ENCODE data around the gene FABP3.

Gene FABP3

DNA sequence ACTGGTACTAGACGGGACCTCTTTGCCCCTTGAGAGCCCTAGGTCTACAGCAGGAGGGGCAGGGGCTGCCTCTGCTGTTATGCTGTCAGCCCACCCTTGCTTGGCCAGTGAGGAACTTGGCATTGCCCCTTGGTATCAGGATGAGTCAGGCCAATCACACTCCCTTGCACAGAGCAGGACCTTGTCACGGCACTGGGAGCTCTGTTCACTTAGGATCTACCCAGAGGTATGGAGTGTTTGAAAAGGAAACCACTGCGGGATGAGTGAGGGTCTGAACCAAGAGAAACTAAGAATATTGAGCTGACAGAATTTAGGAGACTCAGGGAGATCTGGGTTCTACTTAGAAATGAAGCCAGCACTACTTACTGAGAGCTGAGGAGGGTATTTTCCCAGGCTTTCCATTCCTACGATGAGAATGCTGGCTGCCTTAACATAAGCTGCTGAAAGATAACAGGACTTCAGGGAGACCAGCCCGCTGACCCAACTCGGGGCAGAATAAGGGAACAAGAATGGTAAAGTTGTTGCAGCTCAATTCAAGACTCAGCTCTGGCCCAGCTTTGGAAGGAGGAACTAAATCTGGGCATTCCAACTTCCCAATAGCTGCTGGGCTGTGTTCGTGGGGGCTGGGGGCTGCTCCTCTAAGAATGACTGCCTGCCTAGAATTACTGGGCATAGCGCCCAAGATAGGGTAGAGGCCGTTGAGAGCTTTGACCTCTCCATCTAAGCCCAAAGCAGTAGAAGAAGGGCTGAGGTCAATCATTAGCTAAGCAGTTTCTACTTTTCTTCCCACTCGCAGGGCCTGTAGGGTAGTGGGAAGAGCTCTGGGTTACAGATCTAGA lies 1.5 kb downstream of the FABP3 start:
- no peak for DNase-seq

DNA sequence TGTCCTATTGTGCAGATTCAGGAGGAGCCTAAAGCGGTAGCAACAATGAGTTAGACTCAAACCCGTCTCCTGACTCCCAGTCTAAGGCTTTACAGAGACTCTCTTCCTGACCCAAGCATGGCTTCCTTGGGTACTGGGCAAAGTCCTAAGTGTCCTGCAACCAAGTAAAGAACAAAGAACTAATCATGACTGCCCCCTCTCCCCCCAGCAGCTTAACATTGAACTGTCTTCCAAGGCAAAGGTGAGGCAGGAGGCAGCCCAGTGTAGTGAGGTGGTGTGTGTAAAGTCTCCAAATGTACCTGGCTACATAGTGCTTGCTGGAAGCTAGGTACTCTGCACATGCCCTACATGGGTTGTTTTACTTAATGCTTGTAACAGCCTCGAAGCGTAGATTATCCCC lies 2.3 kb downstream of the FABP3 start:
- no peak for DNase-seq

DNA sequence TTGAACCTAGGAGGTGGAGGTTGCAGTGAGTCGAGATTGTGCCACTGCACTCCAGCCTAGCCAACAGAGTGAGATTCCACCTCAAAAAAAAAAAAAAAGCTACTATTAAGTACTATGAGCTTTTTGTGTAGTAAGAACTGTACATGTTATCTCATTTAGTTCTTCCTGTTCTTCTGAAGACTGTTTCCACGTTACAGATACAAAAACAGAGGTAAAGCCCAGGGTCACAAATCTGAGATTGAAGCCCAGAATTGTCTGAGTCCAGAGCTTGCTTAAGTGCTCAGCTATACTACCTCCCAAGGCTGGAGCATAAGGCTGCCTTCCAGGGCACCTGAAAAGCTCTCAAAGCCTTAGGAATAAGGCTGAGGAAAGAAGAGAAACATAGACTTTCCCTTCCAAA lies 2.9 kb downstream of the FABP3 start:
- no peak for DNase-seq

DNA sequence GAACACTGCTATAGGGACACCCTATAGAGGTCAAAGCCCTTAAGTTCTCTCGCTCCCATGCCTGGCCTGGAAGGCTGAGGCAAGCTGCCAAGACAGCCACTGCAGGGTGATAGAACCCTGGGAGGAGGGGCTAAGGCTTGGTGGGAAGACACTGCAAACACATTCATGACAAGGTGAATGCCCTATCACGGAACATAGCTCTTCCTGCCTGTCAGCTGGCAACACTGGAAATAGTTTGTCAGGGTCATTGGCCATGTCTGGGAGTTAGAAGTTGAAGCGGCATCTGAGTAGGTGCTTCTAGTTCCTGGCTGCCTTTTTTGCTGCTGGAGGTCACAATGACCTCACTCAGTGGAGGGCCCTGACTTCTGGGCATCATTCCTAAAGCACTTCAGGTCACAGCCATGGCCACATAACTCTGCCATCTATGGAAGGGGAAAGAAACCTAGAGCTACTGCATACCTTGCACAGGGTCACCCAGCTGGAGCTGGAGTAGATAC lies 4.2 kb downstream of the FABP3 start:
- no peak for DNase-seq

DNA sequence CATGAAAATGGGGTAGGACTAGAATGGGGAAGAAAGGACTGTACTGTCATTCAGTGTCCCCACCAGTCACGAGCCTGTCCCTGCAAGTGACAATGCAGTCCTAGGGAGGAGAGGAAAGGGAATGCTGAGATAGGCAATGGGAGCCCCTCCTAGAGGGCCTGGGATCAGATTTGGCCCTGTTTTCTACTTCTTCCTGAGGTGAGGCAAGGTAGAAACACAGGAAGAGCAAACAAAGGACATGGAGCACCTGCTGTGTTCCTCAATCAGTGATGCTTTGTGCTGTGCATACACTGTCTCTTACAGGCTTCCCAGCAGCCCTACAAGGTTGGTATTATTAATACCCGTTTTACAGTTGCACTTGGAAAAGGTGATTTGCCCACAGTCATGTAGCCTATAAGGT lies 6.1 kb downstream of the FABP3 start:
- DNase-seq = no peak

DNA sequence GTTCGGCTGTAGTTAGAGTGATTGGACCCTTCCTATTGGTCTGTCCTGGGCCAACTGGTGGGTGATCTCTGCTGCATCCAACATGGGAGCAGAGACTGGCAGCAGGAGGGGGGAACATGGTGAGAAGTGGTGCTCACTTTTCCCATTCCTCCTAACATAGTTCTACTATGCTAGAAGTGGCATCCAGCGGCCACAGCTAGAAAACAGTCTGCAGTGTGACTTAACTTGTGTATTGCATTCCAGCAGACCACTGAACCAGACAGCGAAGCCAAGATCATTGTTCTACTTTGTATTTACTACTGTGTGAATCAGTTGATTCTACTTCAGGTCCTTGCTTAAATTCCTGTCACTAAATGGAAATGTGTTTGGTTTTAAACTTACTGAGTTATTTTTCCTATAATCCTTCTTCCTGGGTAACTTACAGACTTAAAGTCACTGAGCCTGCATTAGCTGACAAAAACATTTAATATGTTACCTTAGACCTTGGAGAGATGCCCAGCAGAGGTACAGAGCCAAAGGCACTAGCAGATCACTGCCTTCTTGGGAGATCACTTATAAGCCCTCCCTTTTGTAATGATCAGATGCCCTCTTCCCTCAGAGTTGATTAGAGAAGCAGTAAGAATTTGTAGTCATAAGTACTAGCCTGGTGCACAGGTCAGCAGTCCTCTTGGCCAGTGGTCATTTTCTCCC lies 8.2 kb downstream of the FABP3 start:
- DNase-seq = no peak

DNA sequence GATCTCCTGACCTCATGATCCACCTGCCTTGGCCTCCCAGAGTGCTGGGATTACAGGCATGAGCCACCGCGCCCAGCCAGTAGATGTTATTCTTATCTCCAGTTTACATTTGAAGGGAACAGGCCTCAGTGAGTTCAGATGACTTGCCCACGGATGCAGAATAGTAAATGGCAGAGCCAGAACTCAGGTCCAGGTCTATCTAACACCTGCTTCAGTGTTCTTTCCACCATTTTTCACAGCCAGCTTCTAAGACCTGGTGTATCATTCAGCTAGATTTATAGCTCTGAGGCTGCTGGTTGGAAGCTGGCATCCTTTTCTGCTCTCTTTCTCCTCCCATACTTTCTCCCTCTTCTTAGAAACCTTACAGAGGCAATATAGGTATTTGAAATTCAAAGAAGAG lies 10.8 kb downstream of the FABP3 start:
- DNase-seq = no peak

DNA sequence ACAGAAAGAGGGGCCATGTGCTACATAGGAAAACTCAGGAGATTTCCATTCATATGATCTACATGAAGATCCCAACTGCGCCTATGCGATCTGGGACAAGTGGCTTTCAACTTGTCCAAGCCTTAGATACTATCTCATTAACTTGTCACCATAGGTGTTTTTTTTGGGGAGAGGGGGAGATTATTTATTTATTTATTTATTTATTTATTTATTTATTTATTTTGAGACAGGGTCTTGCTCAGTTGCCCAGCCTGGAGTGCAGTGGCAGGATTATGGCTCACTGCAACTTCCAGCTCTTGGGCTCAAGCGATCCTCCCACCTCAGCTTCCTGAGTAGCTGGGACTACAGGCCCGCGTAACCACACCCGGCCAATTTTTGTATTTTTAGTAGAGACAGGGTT lies 11.3 kb downstream of the FABP3 start:
- no peak for DNase-seq

DNA sequence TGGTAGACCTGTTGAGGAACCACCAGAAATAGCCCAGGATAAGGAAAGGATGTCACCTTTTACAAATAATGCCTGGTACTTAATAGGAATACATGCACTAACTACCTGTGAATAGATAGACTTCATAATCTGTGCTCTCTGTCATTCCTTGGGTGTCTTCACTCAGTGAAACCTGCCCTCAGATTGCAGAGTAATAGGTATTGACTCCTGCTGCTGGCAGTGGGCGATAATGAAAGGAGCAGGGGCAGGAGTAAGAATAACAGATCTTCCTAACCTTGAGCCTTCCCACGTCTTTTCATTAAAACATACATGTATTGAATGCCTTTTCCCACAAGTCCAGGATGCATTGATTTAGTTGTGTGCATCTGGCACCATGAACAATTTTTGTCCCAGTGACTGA lies 16.4 kb downstream of the FABP3 start:
- no peak for DNase-seq

DNA sequence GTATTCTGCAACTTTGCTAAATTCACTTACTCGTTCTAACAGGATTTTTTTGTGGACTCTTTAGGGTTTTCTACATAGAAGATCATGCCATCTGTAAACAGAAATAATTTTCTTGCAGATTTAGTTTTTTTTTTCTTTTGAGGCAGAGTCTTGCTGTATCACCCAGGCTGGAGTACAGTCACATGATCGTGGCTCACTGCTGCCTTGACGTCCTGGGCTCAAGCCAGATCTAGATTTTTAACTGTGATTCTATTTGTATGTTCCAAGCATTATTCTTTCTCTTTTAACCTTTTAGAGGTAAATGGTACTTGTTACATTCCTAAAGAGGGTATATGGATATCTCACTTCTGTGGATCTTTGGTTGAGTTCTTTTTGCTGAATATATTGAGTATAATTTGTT lies 18.6 kb downstream of the FABP3 start:
- DNase-seq = no peak

DNA sequence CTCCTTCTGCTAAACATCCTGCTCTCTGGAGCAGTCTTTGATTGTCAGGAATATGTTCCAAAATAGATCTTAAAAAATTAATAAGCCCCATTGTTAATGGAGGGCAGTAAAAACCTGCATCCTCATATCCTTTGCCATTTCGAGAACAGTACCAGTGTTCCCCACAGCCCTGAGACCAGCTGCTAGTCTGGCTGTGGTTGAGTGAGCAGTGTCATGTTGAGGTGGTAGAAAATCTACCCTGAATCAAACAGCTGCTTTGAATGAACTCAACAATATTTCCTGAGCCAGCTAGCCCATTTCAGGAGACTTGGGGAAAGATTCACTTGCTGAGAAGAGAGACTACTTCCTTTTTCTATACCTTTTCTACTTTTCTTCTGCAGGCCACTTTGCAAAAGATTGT lies 24.4 kb downstream of the FABP3 start:
- DNase-seq = no peak

DNA sequence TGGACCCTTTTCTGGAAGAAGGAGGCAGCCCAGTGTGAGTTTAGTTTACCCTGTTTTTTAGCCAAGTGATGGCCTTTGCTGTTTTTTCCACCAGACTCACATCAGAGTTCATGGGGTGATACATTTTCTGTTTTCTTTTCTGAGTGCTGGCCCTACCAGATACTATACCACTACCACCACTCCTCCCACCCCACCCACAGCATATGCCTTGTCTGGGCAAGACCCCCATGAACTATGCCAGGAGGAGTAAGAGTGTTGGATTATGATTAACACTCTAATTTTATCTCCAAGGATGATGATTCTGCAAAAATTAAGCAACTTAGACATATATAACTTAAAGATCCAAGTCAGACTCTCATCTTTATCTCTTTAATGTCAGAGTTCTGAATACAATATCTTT lies 26.1 kb downstream of the FABP3 start:
- no peak for DNase-seq

DNA sequence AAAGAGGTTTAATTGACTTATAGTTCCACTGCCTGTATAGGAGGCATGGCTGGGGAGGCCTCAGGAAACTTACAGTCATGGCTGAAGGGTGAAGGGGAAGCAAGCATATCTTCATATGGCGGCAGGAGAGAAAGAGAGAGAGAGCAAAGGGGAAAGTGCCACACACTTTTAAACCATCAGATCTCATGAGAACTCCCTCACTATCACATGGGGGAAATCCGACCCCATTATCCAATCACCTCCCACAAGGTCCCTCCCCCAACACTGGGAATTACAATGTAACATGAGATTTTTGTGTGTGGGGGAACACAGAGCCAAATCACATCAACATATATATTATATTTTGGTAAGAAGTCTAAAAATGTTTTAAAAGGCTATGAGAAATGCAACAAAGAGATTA lies 27.2 kb downstream of the FABP3 start:
- no peak for DNase-seq

DNA sequence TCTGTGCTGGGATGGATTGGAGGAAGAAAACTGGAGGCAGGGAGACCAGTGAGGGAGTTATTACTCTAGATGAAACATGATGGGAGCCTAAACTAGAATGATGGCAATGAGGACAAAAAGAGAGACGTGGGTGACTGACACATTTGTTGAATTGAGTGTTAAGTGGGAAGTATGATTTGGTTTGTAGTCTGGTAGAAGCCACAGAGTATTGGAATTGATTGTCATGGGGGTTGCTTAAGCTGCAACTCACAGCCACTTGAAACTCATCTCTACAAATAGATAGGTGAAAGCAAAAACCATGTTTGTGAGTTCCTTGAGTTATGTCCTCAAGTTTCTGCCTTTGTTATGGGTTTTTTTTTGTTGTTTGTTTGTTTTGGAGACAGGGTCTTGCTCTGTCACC lies 28.4 kb downstream of the FABP3 start:
- DNase-seq = no peak

DNA sequence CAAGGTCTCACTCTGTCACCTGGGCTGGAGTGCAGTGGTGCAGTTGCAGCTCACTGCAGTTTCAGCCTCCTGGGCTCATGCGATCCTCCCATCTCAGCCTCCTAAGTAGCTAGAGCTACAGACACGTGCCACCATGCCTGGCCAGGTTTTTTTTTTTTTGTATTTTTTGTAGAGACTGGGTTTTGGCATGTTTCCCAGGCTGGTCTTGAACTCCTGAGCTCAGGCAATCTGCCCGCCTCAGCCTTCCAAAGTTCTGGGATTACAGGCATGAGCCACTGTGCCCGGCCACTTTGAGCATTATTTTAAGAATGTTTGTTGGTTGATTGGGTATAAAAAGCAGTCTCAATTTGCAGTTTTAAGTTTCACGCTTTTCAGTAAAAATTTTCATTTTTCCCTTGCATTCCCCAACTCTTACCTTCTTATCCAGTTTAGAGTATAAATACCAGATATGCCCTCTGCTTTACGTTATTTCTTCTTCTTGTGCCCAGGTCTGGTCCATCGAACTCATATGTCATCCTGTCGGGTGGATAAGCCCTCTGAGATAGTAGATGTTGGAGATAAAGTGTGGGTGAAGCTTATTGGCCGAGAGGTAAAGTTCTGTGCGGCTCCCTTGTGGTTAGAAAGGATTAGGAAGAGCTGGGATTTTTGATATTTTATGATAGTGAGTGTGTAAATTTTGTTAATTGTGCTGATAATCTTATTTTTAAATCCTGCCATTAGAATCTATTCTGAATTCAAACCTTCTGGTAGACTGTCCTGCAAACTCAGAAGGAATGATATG lies 36.0 kb downstream of the FABP3 start:
- DNase-seq = no peak

DNA sequence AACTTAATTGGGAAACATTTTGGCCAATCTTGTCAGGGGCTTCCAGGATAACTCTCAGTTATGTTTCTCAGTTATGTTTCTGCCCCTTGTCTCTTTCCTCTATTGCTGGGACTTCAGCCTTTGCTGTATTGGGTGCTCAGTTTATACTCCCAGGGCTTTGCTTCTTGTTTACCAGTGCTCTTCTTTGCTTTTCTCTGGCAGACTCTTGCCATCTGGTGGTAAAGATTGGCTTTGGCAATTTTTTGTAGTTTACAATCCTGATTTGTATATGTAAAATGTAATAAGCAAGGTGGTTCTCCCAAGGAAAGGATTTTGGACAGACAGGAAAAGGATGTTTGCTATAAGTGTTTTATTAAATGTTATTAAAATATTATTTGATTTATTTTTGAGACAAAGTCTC lies 37.9 kb downstream of the FABP3 start:
- DNase-seq = peak; percentile 30

DNA sequence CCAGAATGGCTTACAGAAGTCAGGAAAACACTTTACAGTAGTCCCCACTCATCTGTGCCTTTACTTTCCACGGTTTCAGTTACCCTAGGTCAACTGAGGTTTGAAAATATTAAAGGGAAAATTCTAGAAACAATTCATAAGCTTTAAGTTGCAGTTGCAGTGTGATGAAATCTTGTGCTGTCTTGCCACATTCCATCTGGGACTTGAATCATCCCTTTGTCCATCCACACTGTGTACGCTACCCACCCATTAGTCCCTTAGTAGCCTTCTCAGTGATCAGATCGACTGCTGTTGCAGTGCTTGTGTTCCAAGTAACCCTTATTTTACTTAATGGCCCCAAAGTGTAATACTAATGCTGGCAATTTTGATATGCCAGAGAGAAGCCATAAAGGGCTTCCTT lies 45.5 kb downstream of the FABP3 start:
- DNase-seq = no peak

DNA sequence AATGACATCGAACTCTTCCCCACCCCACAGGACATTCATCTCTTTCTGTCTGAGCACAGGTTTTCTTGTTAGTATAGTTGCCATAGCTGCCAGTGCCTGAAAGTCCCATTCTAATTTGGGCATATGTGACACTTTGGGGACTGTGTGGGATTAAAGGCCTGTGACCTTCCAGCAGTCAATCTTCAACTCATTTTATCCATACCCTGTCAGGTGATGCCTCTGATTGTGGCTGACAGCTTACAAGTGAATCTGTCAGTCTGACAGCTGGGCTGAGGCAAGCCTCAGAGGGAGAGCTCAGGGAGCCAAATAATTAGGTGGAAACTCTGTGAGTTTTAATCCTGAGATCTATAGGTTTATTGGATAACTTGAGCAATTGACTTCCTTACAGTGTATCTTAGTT lies 46.4 kb downstream of the FABP3 start:
- DNase-seq = no peak

DNA sequence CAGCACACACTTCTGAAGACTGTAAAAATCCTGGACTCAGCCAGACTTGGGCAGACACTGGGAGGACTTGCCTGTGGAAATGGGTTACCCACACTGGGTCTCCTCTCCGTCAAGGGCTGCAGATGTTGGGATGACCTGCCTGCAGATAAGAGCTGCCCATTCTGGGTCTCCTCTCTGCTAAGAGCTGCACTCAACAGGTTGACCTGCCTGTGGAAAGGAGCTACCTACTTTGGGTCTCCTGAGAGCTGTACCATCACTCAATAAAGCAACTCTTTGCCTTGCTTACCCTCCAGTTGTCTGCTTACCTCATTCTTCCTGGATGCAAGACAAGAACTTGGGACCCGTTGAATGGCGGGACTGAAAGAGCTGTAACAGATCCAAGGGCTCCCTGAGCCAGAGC lies 47.9 kb downstream of the FABP3 start:
- DNase-seq = no peak

DNA sequence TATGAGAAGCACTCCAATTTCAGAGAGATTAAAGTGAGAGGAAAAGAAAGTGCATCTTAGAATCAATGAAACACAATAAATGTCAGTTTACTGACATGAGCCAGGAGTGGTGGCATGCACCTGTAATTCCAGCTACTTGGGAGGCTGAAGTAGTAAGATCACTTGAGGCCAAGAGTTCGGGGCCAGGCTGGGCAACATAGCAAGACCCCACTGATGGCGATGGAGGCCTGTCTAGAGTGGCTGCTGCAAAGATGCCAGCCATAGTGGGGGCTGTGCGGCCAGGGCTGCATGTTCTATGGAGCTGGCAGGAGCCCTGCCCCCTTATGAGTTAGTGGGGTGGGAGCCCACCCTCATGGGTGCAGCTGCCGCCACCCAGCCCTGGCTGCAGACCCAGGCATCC lies 48.8 kb downstream of the FABP3 start:
- no peak for DNase-seq

DNA sequence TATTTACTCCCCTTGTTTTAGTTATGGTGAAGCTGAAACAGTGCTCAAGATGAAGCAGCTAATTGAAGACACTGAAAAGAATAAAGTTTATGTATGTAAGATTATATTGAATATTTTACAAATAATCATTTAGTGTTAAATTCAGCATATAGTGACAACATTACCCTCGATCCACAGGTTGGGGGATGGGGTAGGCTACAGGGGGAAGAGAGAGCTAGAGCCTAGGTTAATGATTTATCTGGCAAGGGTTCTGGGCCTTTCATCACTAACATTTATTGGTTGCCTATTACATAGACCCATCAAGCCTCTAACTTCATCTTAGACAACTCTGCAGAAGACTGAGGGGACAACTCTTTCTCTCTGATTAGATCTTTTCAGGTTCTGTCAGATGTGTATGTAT lies 54.7 kb downstream of the FABP3 start:
- no peak for DNase-seq

DNA sequence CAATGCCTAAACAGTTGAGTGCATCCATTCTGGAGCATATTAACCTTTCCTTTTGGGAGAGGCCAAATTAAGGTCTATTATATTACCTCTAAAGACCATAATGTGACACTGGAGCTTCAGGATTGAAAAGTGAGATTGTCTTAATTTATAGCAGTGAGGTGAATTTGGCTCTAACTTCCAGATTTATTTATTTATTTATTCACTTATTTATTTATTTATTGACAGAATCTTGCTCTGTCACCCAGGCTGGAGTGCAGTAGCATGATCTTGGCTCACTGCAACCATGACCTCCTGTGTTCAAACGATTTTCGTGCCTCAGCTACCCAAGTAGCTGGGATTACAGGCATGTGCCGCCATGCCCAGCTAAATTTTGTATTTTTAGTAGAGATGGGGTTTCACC lies 57.0 kb downstream of the FABP3 start:
- no peak for DNase-seq
